ENCODE results near the gene TAP2.
"Not testable (repeated sequence)": the region's sequence is repeated elsewhere in the genome, so short reads cannot be mapped to it uniquely, and the experiment has no call there.

The TAP2 gene
- total RNA-seq, result 63.5 to 151 reads per million in 2 experiments

DNA sequence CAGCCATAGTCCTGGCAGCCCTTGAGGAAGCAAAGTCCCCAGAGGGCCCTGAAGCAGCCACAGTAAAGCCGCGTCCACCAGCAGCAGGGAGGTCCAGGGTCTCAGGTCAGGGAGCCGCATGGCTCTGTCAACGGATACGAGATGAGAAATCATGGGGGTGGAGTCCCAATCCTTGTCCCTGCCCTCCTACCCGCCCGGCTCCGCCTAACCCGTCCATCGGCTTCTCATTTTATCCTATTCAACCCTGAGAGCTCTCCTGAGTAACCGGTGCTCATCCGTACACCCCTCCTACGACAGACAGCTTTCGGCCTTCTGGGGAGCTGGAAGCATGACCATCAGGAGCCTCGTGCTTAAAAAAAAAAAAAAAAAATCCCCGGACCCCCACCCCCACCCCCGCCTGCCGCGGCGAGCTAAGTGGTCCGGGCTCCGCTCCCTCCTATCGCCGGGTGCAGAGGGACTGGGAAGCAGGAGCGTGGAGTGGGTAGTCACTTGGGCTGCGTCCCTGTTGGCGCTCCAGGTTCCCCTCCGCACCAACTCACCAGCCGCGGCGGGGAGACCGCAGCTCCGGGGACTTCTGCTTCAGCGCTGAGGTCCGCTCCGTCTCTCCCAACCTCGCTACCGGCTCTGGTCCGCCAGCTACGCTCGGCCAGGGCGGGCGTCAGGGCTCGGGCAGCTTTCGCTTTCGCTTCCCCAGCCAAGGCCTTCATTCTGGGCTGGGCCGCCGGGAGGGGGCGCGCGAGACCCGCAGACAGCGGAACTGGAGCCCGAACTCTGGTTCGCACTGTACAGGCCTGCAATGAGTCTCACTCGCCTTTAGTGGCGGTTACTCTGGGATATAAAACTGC is at the start of gene TAP2:
TSS of gene TAP2 (minus strand) at position 626 of the 845 bp plus-strand sequence. CDS start at position 120, 506 bp downstream.
- DNase-seq (ENCODE audit: low read depth), result peak; percentile 97

DNA sequence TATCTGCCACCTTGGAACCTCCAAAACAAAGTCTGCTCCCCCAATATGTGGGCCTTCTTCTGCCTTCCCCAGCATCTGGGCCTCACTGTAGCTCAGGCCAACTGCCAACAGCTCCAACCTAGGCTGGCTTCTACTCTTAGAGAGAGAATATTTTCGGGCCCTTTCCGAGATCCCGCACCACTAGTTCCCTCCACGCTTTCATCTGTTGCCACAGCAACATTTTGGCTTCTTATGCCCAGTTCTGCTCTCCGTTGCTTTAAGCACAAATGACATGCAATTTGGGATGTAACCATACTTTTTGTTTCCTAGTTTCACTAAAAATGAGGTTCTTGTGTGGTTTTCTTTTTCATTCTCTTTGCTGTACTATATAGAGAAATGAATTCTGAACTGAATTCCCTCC is 49.1 kb upstream of the TAP2 start:
- no peak for DNase-seq (ENCODE audit: low read depth)

DNA sequence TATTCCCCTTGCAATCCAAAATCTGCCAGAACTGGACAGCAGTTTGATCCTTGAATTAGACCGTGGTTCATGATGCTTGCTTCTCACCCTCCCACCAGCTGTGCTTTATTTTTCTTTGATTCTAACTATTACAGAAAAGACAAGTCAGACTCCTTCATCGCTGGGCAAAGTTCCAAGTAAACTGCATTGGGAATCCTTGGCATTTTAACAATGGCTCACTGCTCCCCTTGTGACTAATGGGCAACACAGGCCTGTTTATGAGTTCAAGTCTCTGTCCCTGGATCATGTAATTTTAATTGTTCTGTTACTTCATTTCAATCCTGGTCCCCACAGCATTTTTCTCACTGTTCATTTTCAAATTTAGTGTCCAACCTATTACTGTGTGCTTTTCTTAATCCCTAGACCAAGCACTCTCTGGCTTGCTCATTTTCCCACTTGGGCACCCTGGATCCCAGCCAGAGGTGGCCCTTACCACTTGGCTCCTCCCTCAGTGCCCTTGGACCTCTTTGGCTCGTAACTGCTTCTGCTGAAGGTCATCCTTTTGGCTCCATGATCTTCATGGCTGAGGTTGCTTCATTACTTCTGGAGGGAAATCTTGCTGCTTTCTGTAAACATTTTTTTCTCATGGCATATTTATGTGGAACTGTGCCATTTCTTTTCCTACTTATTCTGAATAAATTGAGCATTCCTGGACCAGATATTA is 48.3 kb upstream of the TAP2 start:
- no peak for DNase-seq (ENCODE audit: low read depth)

DNA sequence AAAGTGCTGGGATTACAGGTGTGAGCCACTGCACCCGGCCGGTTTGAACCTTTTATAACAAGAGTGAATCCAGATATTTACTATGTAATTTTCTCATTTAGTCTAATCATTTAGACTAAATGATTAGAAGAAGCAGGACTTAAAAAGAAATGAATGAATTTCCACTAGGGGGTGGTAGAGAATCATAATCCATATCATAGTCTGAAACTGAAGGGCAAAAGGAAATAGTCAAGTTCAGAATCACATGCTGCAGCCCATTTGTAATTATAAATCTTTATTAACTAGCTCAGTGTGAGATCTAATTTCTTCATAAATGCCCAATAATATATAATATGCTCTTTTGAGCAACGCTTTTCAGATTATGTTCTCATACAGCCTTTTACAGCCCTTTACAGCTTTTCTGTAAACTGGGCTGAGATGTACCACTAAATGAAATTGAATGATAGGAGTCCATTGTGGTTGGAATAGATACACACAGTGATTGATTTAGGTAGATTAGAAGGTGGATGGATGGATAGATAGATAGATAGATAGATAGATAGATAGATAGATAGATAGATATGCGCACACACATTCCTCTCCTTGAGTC is 47.3 kb upstream of the TAP2 start:
- no peak for DNase-seq (ENCODE audit: low read depth)

DNA sequence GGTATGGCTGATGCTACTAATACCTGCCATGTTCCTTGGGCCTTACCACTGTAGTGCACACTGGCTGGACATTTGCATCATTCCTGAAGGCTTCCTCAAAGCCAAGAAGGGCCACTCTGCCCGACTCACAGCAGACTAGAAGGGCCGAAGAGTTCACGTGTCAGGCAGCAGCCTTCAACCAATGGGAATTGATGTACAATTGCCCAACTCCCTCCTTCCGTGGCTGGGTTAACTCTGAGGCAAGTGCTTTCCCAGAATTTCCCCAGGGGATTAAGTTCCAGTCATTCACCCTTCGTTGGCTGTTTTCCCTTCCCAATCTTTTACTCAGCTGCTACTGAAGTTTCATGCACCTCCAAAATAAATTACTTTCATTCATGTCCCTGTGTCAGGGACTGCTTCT is 45.2 kb upstream of the TAP2 start:
- DNase-seq (ENCODE audit: low read depth), result no peak

DNA sequence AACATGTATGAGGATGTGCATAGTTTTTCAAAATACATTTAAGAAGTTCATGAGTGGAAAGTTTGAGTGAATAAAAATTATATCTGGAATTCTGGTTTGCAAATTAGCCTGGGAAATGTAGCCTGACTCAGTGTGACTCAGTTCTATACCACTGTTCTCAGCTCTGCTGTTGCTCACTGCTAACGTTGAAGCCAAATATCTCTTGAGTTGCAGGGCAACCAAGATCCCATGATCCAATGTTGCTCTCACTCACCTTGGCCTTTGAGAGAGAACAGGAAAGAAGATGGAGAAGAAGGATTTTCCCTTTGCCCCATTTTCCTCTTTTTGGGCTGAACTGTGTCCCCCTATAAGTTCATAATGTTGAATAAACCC is 44.3 kb upstream of the TAP2 start:
- no peak for DNase-seq (ENCODE audit: low read depth)

DNA sequence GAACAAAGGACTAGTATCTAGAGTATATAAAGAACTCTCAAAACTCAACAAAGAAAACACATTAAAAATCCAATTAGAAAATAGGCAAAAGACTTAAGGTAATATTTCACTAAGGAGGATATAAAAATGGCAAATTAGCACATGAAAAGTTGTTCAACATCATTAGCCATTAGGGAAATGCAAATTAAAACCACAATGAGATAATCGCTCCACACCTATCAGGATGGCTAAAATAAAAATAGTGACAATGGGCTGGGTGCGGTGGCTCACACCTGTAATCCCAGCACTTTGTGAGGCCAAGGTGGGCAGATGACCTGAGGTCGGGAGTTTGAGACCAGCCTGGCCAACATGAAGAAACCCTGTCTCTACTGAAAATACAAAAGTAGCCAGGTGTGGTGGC is 42.4 kb upstream of the TAP2 start:
- DNase-seq (ENCODE audit: low read depth), result not testable (repeated sequence)

DNA sequence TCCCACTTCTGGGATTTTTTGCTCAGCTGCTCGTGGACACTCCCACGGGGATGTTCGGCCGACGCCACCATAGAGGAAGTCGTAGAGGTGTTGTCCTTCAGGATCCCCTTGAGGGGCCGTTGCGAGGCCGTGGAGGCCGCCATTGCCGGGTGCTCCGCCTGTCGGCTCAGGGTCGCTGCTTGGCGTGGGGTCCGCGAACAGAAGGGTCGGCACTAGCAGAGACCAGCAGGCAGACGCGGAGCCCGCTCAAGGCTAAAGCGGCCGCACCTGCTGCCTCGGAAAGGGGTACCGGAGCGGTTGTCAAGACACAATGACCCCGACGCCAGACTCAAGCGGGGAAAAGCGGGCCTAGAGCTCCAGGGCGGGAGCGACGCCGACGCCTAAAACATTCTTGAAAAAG is 41.2 kb upstream of the TAP2 start:
- no peak for DNase-seq (ENCODE audit: low read depth)

DNA sequence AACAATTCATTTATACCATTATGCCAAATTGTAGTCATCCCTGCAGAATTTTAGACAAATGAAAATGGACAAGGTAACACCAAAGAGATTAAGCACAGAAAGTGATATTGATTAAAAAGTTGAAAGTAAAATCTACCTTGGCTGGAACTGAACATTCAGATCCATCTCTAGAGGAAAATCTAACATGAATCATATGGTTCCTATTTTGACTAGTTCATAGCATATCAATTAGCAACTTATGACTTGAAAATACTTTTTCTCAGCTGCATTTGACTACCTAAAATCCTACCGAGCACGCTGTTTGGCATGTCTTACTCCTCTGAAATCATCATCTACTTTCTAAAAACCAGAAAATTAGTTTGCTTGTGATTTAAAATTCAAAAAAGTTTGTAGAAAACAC is 38.1 kb upstream of the TAP2 start:
- DNase-seq (ENCODE audit: low read depth), result no peak

DNA sequence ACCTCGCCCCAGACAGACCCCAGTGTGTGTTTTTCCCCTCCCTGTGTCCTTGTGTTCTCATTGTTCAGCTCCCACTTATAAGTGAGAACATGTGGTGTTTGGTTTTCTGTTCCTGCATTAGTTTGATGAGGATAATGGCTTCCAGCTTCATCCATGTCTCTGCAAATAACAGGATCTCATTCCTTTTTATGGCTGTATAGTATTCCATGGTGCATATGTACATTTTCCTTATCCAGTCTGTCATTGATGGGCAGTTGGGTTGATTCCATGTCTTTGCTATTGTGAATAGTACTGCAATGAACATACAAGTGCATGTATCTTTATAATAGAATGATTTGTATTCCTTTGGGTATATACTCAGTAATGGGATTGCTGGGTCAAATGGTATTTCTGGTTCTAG is 35.4 kb upstream of the TAP2 start:
- not testable (repeated sequence) for DNase-seq (ENCODE audit: low read depth)

DNA sequence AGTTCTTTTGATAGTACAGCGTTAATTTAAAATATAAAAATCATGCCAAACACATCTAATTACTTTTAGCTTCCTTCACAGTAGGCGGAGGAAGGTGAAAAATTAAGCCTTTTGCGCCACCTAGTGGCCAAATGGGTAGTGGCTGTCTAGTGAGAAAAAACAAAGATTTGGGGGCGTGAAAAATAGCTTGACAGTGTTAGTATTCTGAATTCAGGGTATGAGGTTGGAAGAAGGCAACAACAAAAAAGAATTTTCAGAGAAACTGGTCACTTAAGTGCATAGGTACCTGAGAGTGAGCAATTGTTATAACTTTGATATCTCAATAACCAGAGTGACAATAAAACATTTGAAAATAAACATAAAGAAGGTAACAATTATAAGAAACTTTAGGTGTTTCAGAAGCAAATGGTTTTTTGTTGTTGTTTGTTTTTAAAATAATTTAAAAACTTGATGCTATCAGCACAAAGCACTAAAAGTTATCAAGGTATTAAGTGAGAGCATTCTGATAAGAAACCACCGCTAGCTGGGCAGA is 29.8 kb upstream of the TAP2 start:
- DNase-seq (ENCODE audit: low read depth), result peak; percentile 80

DNA sequence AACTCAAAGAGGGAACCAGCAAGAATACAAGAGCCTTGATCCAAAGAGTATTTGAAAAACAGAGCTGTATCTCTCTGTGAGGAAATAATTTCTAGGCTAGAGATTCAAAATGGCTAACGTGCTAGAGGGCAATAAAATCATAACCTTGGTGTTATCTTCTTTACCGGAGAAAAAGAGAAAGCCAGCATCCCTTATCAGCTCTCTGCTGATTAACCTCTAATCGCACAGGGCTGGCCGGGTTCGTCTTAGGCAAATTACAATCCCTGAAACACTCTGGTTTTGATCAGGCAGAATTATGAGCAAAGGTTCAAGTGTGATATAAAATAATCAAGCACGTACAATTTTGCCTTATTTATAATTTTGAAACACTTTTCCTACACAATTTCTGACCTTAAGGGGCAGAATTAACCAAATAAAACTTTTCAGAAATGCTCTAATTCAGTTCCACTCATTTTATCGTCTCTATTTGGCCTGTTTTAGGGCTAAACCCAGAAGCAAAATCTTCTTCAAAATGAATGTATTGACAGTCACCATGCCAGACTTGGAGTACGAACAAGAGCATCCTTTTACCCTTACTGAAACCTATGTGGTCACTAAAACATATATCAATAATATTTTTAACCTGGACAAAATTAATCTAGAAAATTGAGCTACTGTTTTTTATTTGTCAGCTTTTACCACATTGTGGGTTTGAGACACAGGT is 29.2 kb upstream of the TAP2 start:
- DNase-seq (ENCODE audit: low read depth), result no peak

DNA sequence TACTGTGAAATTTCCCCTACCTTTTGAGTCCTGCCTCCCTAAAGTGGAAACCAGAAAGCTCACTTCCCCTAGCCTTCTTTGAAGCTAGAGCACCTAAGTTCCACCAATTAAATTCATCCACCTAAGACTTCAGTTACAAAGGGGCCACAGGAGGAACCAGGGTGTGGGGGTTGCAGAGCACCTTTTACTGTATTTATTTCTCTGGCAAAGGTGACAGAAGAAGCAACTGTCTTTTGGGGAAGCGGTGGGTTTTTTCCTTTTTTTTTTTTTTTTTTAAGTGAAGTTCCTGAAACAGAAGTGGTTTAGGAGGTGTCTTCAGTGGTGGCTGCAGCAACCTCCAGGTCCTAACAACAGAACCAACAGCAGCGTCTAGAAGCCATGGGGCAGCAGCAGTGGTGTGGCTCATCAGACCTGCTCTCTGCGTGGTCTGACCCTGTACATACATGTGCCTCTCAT is 28.5 kb upstream of the TAP2 start:
- DNase-seq (ENCODE audit: low read depth), result no peak

DNA sequence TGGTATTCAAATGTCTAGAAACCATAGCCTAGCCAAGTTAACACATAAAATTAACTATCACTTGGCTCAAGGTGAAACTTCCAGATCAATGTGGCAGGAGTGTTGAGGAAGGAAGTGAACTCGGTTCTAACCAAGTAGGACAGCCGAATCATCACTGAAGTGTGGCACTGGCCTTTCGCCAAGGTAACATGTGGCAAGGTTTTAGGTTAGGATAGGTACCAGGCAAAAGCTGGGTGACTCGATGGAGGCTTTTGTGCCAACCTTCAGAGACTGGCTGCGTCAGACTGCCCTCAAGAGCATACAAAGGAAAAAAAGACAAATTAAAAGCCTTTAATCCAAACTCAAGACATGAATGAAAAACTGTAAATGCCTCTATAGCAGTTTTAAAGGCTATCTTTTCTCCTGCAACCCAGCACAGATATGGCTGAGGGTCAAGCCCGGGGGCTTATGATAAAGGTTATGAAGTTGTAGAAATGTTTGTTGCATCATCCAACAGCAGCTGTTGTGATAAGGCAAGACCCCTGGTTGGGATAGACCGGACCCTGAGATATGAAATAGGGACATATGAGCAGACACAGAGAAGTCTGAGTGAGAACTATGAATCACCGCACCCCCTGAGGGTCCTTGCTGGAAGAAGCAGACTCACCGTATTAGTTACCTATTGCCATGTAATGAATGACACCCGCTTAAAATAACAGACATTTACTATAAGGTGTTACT is 27.3 kb upstream of the TAP2 start:
- no peak for DNase-seq (ENCODE audit: low read depth)

DNA sequence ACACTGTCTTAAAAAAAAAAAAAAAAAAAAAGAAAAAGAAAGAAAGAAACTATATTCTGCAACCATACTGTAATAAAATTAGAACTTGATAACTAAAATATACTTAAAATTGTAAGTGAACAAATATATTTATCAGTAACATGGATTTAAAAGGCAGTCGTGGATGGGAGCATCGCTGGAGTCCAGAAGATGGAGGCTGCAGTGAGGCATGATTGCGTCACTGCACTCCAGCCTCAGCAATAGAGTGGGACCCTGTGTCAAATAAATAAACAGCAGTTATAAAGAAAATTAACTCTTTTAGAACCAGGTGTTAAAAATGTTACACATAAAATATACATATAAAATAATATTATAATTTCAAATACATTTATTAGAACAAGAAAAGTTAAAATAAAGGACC is 24.2 kb upstream of the TAP2 start:
- DNase-seq (ENCODE audit: low read depth), result no peak

DNA sequence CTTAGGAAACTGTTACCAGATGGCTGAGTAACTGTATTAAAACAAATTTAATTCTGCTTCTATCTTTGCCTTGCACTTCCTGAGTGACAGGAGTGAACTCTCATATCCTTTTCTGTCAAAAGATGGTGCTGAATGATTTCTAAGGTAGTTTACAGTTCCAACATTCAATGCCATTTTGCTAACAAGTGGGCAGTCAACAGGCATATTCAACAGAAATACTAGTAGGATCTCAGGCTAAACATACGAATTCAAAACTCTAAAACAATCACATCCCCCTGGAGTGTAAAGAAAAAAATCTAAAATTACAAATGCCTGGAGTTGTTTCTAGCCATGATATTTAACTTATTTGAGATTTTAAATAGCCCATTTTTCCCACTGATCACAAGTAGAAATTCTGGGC is 22.1 kb upstream of the TAP2 start:
- no peak for DNase-seq (ENCODE audit: low read depth)

DNA sequence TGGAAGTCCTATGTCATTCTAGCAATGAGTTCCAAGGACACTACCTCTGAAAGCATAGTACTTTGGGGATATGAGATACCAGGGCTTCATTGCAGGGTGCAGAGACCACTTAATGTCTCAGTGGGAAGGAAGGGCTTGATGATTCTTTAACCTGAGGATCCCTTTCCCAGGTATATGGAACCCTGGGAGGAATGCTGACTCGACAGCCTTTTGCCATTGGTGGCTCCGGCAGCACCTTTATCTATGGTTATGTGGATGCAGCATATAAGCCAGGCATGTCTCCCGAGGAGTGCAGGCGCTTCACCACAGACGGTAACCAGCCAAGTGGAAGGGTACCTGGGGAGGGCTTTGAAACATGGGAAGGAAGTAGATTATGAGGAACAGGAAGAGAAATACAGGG is 19.7 kb upstream of the TAP2 start:
- DNase-seq (ENCODE audit: low read depth), result no peak

DNA sequence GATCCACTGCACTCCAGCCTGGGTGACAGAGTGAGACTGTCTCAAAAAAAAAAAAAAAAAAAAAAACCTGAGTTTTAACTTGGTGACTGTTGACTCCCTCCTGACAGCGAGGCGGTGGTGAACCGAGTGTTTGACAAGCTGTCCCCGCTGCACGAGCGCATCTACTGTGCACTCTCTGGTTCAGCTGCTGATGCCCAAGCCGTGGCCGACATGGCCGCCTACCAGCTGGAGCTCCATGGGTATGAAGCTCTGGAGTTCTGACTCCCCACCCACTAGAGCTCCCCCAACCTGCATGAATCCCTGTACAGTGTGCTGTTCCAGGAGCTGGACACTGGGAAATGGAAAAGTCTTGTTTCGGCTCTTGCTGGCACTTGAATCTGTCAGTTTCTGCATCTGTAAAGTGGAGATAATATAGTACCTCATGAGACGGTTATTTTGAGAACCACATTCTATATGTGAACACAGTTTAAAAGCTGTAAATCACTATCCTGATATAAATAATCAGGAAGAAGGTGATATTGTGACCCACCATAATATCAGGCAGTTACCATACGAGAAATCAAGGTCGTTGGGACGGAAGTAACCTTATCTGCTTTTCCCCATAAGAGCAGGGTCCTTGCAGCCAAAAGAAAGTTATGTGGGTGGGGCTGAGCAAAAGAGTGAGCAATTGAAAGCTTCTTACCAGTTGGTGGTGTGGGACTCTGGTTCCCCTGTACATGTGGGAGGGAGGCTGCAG is 18.8 kb upstream of the TAP2 start:
- no peak for DNase-seq (ENCODE audit: low read depth)

DNA sequence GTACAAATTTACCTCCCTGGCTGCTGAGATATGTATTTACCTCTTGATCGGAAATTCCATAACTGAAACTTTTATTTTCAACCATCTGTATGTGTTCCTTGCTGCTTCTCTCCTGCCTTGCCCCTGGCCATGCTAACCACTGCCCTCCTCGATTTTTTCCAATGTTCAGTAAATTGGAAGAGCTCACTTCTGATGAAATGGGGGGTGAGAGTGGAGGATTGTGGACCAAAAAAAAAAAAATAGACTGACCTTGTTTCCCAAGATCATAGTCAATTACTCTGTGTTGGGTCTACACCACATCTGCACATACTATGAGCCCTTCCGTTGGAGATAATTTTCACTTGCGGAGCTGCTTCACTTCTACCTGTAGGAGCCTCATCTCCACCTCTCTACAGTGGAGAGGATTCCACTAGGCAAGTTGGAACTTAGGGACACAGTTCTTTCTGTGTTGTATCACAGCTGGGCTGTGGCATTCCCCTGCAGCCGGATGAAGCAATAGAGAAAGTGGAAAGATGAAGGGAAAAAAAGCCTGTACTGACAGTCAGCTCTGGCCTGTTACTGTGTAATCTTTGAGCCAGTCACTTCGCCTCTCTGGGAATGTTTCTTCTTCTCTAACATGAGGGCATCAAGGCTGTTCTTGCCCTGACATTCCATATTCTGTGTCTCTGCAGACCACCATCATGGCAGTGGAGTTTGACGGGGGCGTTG is 17.1 kb upstream of the TAP2 start:
- DNase-seq (ENCODE audit: low read depth), result no peak
